Endothelial cell of umbilical vein (primary cell): Measurements from ENCODE around the gene PIP4K2B. TPM values are rescaled to one million over a fixed set of nuclear protein-coding genes. Genes with fewer than 3 reads are reported as not detected.

Experiments used
- BruUV-seq: library from RNA; stranded (reverse); fragments of 400-500 nt; replicated peaks from 2 replicates; lab custom pipeline; 2021; lab: Mats Ljungman, UMichigan
- CTCF ChIA-PET: fragments of 300-600, 350-600 bp; sonication (Branson Sonifier 250); formaldehyde crosslinking; loops from one replicate; lab custom pipeline; 2021; ENCODE audit warnings: antibody characterized with exemption, inconsistent platforms; lab: Charles Lee
- POLR2A ChIA-PET: fragments of 300-600, 350-600 bp; sonication (Branson Sonifier 250); formaldehyde crosslinking; loops from one replicate; lab custom pipeline; 2021; ENCODE audit warnings: antibody characterized with exemption, inconsistent platforms; lab: Charles Lee
- DNase-seq: peaks from one replicate; pipeline ENCODE4 v3.0.0-alpha.2; 2011; ENCODE audit warnings: low read depth, low spot score
- FAIRE-seq: peaks from 2 replicates; lab custom pipeline; 2011; peaks lifted over from hg19 to GRCh38; lab: Jason Lieb, UNC
- H2AFZ ChIP-seq: 2 replicates; pipeline ENCODE4 v1.6.0; 2012; ENCODE audit warnings: low read depth, low read length, control low read depth, inconsistent platforms
- H3K27ac ChIP-seq: 2 replicates; pipeline ENCODE4 v1.5.1; 2011; ENCODE audit warnings: low read depth, mild to moderate bottlenecking, control low read depth, low read length, moderate library complexity; ENCODE audit not compliant: insufficient read depth
- H3K27me3 ChIP-seq, 2 experiments: 2 replicates each; pipeline versions ENCODE4 v1.6.0 to v1.6.1; 2011; ENCODE audit warnings: low read length in 2 of 2, mixed read lengths in 1 of 2; ENCODE audit not compliant: control insufficient read depth in 2 of 2, insufficient read depth in 2 of 2
- H3K36me3 ChIP-seq, 2 experiments: 2 replicates in 1 of 2; 3 replicates in 1 of 2; pipeline ENCODE4 v1.5.1; 2011; ENCODE audit warnings: low read length in 2 of 2, mild to moderate bottlenecking in 1 of 2, moderate library complexity in 1 of 2; ENCODE audit not compliant: control insufficient read depth in 2 of 2, insufficient read depth in 2 of 2; ENCODE audit errors: extremely low read depth in 1 of 2
- H3K4me1 ChIP-seq: 3 replicates; pipeline ENCODE4 v1.5.1; 2011; ENCODE audit warnings: mild to moderate bottlenecking, low read length; ENCODE audit not compliant: control insufficient read depth, insufficient read depth; ENCODE audit errors: extremely low read depth
- H3K4me2 ChIP-seq: 2 replicates; pipeline ENCODE4 v1.6.1; 2011; ENCODE audit warnings: low read length, control low read depth, mixed read lengths; ENCODE audit not compliant: insufficient read depth
- H3K4me3 ChIP-seq, 3 experiments: fragments of 200-600 bp in 1 of 3; sonication (generic), shearing (Covaris generic) in 1 of 3; replicated peaks in 1 of 3; 2 replicates each; pipeline ENCODE4 v1.5.1; 2011 to 2016; ENCODE audit warnings: control low read depth in 3 of 3, low read length in 3 of 3, mild to moderate bottlenecking in 2 of 3, inconsistent platforms in 1 of 3, low read depth in 1 of 3, moderate library complexity in 1 of 3; ENCODE audit not compliant: insufficient read depth in 1 of 3
- H3K79me2 ChIP-seq: 2 replicates; pipeline ENCODE4 v1.6.0; 2012; ENCODE audit warnings: low read length, inconsistent platforms; ENCODE audit not compliant: control insufficient read depth, insufficient read depth
- H3K9ac ChIP-seq: replicated peaks from 2 replicates; pipeline ENCODE3; 2011; ENCODE audit warnings: low read length, control low read depth; ENCODE audit not compliant: insufficient read depth; ENCODE audit errors: extremely low read depth
- H3K9me1 ChIP-seq: replicated peaks from 3 replicates; pipeline ENCODE4 v1.6.0; 2011; ENCODE audit warnings: mild to moderate bottlenecking, low read length; ENCODE audit not compliant: control insufficient read depth, insufficient read depth; ENCODE audit errors: extremely low read depth
- H3K9me3 ChIP-seq: replicated peaks from 2 replicates; pipeline ENCODE4 v1.5.1; 2012; ENCODE audit warnings: low read length, inconsistent platforms; ENCODE audit not compliant: control insufficient read depth, insufficient read depth
- H4K20me1 ChIP-seq: replicated peaks from 2 replicates; pipeline ENCODE3; 2011; ENCODE audit warnings: mild to moderate bottlenecking, low read length; ENCODE audit not compliant: control insufficient read depth, insufficient read depth; ENCODE audit errors: extremely low read depth
- GATA2 ChIP-seq: IDR thresholded peaks from 2 replicates; pipeline ENCODE4 v1.7.0; 2011; ENCODE audit warnings: low read depth, mild to moderate bottlenecking, moderate library complexity, mixed read lengths, low read length; ENCODE audit not compliant: insufficient read length, insufficient read depth
- MYC ChIP-seq: IDR thresholded peaks from one replicate; pipeline ENCODE4 v1.6.1; 2011; ENCODE audit warnings: mild to moderate bottlenecking, low read depth, low read length
- POLR2AphosphoS5 ChIP-seq: IDR thresholded peaks from 2 replicates; pipeline ENCODE4 v1.6.1; 2012; ENCODE audit warnings: low read depth, mild to moderate bottlenecking, control low read depth, low read length, moderate library complexity; ENCODE audit not compliant: insufficient read depth
- dilution Hi-C: fragments of 300-500 bp; cut with MboI; formaldehyde crosslinking; loops from one replicate; pipeline ENCODE4 v1.15.0; 2019; ENCODE audit warnings: low sequenced_read_pairs; ENCODE audit not compliant: extremely low pct_ligation_motif_present
- intact Hi-C: fragments of 100-400 bp; cut with micrococcal nuclease; formaldehyde crosslinking; loops from one replicate; pipeline ENCODE4 v1.10.0; 2022
- polyA plus RNA-seq, 4 experiments: library from polyadenylated mRNA; depleted of rRNA in 3 of 4; stranded (reverse) in 3 of 4; unstranded in 1 of 4; fragments of >200 nt; gene quantifications; 2 replicates each; pipeline versions ENCODE4 v1.2.1 to v1.2.3, GENCODE V29; 2011 to 2012; ENCODE audit warnings: missing spikeins in 1 of 4
- total RNA-seq: library from RNA; stranded (reverse); gene quantifications from 2 replicates; pipeline ENCODE4 v1.2.3, GENCODE V29; 2021
- TF ChIP-seq, protein P1 (sequence below): IDR thresholded peaks from 2 replicates; pipeline ENCODE4 v1.6.1; 2011; ENCODE audit not compliant: insufficient read depth, insufficient read length
- TF ChIP-seq, protein P2 (sequence below), 2 donors: IDR thresholded peaks; 1 replicate in 1 of 2; 2 replicates in 1 of 2; pipeline ENCODE4 v1.5.1; 2011; ENCODE audit warnings: low read length in 2 of 2, mild to moderate bottlenecking in 2 of 2, moderate library complexity in 2 of 2, control low read depth in 1 of 2, inconsistent platforms in 1 of 2, low read depth in 1 of 2; ENCODE audit not compliant: insufficient read depth in 1 of 2; ENCODE audit errors: extremely low read depth in 1 of 2

Gene PIP4K2B
- total and polyA plus RNA-seq, 2 donors (not counting 3 experiments of a cell fraction or from before 2014, with no cell fraction given), result 23.1 to 48.8 TPM

DNA sequence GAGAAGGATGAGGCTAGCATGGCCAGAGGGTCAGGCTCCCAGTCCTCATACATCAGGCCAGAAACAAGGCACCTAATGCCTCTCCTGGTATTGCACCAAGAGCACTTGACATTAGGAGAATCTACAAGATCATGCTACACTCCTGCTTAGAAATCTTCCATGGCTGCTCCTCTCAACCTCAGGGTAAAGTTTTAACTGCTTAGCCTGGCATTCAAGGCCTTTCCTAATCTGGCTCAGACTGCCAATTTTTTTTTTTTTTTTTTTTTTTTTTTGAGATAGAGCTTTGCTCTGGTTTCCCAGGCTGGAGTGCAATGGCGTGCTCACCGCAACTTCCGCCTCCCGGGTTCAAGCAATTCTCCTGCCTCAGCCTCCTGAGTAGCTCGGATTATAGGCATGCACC is 8.2 kb downstream of the PIP4K2B start:
- intact Hi-C loops (loop anchor here (2.0 kb wide), 1 partner anchor 38 kb away; the partner anchor contains the start of gene PSMB3), dilution Hi-C loops (no loop called here)
- Histone ChIP-seq H3K9ac (no peak overlapping the region), H3K27me3 (no peaks in the 10 kb centered on the region), H3K4me1 (peaks cover 22% of the 10 kb centered on the region), H3K4me2 (no peak overlapping the region), H3K9me3 (no peaks in the 10 kb centered on the region), H3K36me3 (peaks cover 7 to 10% of the 10 kb centered on the region in 2 experiments), H3K4me3 (no peak overlapping the region), H2AFZ (no peak overlapping the region), H3K27ac (no peak overlapping the region), H3K79me2 (peaks cover 32% of the 10 kb centered on the region), H3K9me1 (no peaks in the 10 kb centered on the region), H4K20me1 (no peaks in the 10 kb centered on the region)
- ChIA-PET CTCF (no interaction called here), POLR2A (no interaction called here)
- DNase-seq (no peak), FAIRE-seq (no peak)
- TF ChIP-seq GATA2 (no peak), POLR2AphosphoS5 (no peak), MYC (no peak)
- TF ChIP-seq, protein P1, sequence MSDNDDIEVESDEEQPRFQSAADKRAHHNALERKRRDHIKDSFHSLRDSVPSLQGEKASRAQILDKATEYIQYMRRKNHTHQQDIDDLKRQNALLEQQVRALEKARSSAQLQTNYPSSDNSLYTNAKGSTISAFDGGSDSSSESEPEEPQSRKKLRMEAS, result no peak
- TF ChIP-seq, protein P2, sequence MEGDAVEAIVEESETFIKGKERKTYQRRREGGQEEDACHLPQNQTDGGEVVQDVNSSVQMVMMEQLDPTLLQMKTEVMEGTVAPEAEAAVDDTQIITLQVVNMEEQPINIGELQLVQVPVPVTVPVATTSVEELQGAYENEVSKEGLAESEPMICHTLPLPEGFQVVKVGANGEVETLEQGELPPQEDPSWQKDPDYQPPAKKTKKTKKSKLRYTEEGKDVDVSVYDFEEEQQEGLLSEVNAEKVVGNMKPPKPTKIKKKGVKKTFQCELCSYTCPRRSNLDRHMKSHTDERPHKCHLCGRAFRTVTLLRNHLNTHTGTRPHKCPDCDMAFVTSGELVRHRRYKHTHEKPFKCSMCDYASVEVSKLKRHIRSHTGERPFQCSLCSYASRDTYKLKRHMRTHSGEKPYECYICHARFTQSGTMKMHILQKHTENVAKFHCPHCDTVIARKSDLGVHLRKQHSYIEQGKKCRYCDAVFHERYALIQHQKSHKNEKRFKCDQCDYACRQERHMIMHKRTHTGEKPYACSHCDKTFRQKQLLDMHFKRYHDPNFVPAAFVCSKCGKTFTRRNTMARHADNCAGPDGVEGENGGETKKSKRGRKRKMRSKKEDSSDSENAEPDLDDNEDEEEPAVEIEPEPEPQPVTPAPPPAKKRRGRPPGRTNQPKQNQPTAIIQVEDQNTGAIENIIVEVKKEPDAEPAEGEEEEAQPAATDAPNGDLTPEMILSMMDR (IDR thresholded peaks at IDR 0.05; ENCODE audit: extremely low read depth in 1 of 2, insufficient read depth in 1 of 2, low read depth in 1 of 2, low read length in 2 of 2), result no peak
- no TSS peak for BruUV-seq
